Vagina (tissue), 2 donors: ENCODE measurements around the gene SETD2.

Experiments
- POLR2A ChIP-seq, 2 donors: fragments of 450-650 bp; IDR thresholded peaks; one replicate each; pipeline ENCODE4 v1.6.1; 2017; ENCODE audit warnings: antibody characterized with exemption in 2 of 2, mild to moderate bottlenecking in 2 of 2, moderate library complexity in 2 of 2
- POLR2AphosphoS5 ChIP-seq, 2 donors: sonication (generic); formaldehyde crosslinking; IDR thresholded peaks; one replicate each; pipeline ENCODE4 v1.9.0; 2017; ENCODE audit warnings: antibody characterized with exemption in 2 of 2, mild to moderate bottlenecking in 2 of 2, low read depth in 1 of 2; ENCODE audit not compliant: insufficient read depth in 1 of 2
- TF ChIP-seq, protein P1 (sequence below), 3 experiments: fragments of 450-650 bp in 2 of 3; fragments of 200-600 bp in 1 of 3; sonication (generic) in 1 of 3; IDR thresholded peaks; one replicate each; pipeline ENCODE4 v1.5.1; 2017 to 2019; ENCODE audit warnings: antibody characterized with exemption in 3 of 3, mild to moderate bottlenecking in 2 of 3, moderate library complexity in 2 of 3

DNA sequence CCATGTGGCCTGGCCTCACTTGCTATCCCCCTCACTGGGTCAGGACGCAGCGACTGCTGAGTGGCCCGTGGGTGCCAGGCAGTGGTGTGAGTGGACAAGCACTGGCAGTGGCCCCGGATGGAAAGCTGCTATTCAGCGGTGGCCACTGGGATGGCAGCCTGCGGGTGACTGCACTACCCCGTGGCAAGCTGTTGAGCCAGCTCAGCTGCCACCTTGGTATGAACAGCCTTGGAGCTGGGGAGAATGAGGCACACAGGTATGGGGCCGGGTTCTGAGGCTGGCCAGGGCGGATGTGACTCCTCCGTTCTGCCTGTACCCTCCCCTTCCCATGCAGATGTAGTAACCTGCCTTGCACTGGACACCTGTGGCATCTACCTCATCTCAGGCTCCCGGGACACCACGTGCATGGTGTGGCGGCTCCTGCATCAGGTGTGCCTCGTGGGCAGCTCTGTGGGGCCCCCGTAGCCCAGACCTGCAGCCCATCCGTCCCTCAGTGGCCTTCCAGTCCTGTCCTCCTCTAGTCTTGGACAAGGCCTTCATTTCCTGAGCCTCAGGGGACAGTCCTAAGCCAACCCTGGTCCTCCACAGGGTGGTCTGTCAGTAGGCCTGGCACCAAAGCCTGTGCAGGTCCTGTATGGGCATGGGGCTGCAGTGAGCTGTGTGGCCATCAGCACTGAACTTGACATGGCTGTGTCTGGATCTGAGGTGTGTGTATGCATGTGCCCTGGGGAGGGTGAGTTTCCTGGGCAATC, 156.3 kb downstream of the SETD2 start:
- TF ChIP-seq, protein P1, sequence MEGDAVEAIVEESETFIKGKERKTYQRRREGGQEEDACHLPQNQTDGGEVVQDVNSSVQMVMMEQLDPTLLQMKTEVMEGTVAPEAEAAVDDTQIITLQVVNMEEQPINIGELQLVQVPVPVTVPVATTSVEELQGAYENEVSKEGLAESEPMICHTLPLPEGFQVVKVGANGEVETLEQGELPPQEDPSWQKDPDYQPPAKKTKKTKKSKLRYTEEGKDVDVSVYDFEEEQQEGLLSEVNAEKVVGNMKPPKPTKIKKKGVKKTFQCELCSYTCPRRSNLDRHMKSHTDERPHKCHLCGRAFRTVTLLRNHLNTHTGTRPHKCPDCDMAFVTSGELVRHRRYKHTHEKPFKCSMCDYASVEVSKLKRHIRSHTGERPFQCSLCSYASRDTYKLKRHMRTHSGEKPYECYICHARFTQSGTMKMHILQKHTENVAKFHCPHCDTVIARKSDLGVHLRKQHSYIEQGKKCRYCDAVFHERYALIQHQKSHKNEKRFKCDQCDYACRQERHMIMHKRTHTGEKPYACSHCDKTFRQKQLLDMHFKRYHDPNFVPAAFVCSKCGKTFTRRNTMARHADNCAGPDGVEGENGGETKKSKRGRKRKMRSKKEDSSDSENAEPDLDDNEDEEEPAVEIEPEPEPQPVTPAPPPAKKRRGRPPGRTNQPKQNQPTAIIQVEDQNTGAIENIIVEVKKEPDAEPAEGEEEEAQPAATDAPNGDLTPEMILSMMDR (IDR thresholded peaks at IDR 0.05), result no peak
- TF ChIP-seq POLR2AphosphoS5 (IDR thresholded peaks at IDR 0.05; ENCODE audit: insufficient read depth in 1 of 2, low read depth in 1 of 2) (no peak), POLR2A (IDR thresholded peaks at IDR 0.05) (no peak)
